Measurements from ENCODE around the gene BLCAP. TPM values are rescaled to one million over a fixed set of nuclear protein-coding genes. Genes with fewer than 3 reads are reported as not detected.

Gene BLCAP
- total RNA-seq, 2 donors from 2014 or later, result 24.1 to 44.8 TPM

- no peak overlapping the region for H3K27ac ChIP-seq
- WGBS, 2 donors, result 43 to 45% methylated on average over 3 of the region's 3 CpGs
- no peaks in the 10 kb centered on the region for H3K9me3 ChIP-seq
- TF ChIP-seq, protein P1, sequence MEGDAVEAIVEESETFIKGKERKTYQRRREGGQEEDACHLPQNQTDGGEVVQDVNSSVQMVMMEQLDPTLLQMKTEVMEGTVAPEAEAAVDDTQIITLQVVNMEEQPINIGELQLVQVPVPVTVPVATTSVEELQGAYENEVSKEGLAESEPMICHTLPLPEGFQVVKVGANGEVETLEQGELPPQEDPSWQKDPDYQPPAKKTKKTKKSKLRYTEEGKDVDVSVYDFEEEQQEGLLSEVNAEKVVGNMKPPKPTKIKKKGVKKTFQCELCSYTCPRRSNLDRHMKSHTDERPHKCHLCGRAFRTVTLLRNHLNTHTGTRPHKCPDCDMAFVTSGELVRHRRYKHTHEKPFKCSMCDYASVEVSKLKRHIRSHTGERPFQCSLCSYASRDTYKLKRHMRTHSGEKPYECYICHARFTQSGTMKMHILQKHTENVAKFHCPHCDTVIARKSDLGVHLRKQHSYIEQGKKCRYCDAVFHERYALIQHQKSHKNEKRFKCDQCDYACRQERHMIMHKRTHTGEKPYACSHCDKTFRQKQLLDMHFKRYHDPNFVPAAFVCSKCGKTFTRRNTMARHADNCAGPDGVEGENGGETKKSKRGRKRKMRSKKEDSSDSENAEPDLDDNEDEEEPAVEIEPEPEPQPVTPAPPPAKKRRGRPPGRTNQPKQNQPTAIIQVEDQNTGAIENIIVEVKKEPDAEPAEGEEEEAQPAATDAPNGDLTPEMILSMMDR (IDR thresholded peaks at IDR 0.05), result no peak
- TF ChIP-seq POLR2A (IDR thresholded peaks at IDR 0.05), result no peak
- no peaks in the 10 kb centered on the region for H3K4me1 ChIP-seq
- intact Hi-C loops (cut with DNase I), result no loop called here
- H3K4me3 ChIP-seq, result no peak overlapping the region
- ATAC-seq, result no peak
- no peaks in the 10 kb centered on the region for H3K36me3 ChIP-seq (replicated peaks in 1 of 2; ENCODE audit: insufficient read depth in 1 of 2, low read depth in 2 of 2)
- DNase-seq, result no peak
- H3K27me3 ChIP-seq, result no peaks in the 10 kb centered on the region
These were observed 43.3 kb downstream of the BLCAP start for GRCh38 chr20:37484331-37484730.

DNA sequence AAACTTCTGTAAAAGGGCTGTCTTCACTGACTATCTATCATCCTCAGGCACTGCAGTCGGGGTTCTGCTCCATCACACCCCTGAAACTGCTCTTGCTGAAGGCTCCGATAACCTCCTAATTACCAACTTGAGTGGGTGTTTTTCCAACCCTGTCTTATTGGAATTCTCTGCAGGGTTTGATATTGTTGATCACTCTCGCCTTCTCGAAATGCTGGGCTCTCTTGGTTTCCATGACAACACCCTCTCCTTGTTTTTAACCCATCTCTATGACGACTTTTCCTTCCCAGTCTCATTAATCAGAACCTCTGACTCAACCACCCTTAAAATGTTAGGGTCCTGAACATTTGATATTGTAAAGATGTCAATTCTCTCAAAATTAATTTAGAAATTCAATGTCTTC, 46.1 kb downstream of the BLCAP start:
- no peaks in the 10 kb centered on the region for H3K36me3 ChIP-seq (replicated peaks in 1 of 2; ENCODE audit: insufficient read depth in 1 of 2, low read depth in 2 of 2)
- no peak overlapping the region for H3K27ac ChIP-seq
- ATAC-seq (no peak), DNase-seq (no peak)
- intact Hi-C loops (cut with DNase I), result no loop called here
- no peak for TF ChIP-seq POLR2A (IDR thresholded peaks at IDR 0.05)
- TF ChIP-seq, protein P1 (IDR thresholded peaks at IDR 0.05), result no peak
- H3K4me3 ChIP-seq, result no peak overlapping the region
- H3K9me3 ChIP-seq, result no peaks in the 10 kb centered on the region
- WGBS, 2 donors, result 62 to 79% methylated on average over 5 of the region's 5 CpGs
- no peaks in the 10 kb centered on the region for H3K4me1 ChIP-seq
- no peaks in the 10 kb centered on the region for H3K27me3 ChIP-seq

GRCh38 chr20:37480919-37481318, 46.8 kb downstream of the BLCAP start:
- no peak for ATAC-seq
- TF ChIP-seq, protein P1 (IDR thresholded peaks at IDR 0.05), result no peak
- TF ChIP-seq POLR2A (IDR thresholded peaks at IDR 0.05), result no peak

DNA sequence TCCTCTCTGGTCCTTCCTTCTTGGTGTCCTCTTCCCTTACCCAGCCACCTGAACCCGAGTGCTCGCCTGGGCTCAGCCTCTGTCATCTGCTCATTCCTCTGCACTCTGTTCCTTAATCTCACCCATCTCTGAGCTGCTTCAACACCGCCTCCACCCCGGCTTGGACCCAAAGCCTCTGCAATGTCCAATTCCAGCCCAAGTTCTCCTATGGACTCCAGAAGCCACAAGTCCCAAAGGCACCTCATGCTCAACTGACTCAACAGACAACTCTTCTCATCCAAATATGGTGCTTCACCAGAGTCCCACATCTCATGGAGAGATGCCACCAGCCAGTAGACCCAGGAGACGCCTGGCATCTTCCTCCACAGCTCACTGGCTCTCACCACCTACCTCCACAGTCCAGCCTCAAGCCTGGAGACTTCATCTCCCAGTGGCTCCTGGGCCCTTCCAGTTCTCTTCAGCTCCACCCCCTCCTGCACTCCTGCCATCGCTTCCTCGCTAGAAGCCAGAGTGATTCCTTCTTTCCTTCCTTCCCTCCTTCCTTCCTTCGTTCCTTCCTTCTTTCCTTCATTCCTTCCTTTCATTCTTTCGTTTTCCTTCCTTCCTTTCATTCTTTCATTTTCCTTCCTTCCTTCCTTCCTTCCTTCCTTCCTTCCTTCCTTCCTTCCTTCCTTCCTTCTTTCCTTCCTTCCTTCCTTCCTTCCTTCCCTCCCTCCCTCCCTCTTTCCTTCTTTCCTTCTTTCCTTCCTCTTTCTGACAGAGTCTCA, 47.6 kb downstream of the BLCAP start:
- intact Hi-C loops (cut with DNase I), result no loop called here
- ATAC-seq (no peak), DNase-seq (no peak)
- TF ChIP-seq POLR2A (IDR thresholded peaks at IDR 0.05), result no peak
- TF ChIP-seq, protein P1 (IDR thresholded peaks at IDR 0.05), result no peak
- WGBS, 2 donors, result 73 to 76% methylated on average over 9 of the region's 9 CpGs
- no peaks in the 10 kb centered on the region for H3K4me1 ChIP-seq
- no peak overlapping the region for H3K4me3 ChIP-seq
- no peak overlapping the region for H3K27ac ChIP-seq
- H3K36me3 ChIP-seq (replicated peaks in 1 of 2; ENCODE audit: insufficient read depth in 1 of 2, low read depth in 2 of 2), result no peaks in the 10 kb centered on the region
- H3K9me3 ChIP-seq, result no peaks in the 10 kb centered on the region
- no peaks in the 10 kb centered on the region for H3K27me3 ChIP-seq

More at GRCh38 chr20:37480919-37481318, 46.8 kb downstream of the BLCAP start:
- no peaks in the 10 kb centered on the region for H3K27me3 ChIP-seq
- intact Hi-C loops (cut with DNase I), result no loop called here
- no peak for DNase-seq
- no peaks in the 10 kb centered on the region for H3K4me1 ChIP-seq
- no peaks in the 10 kb centered on the region for H3K9me3 ChIP-seq
- no peak overlapping the region for H3K4me3 ChIP-seq
- 64 to 77% methylated on average over 1 of the region's 1 CpG for WGBS, 2 donors
- no peak overlapping the region for H3K27ac ChIP-seq
- H3K36me3 ChIP-seq (replicated peaks in 1 of 2; ENCODE audit: insufficient read depth in 1 of 2, low read depth in 2 of 2), result no peaks in the 10 kb centered on the region

- WGBS, 2 donors, result 60 to 64% methylated on average over 6 of the region's 6 CpGs
- H3K4me1 ChIP-seq, result no peaks in the 10 kb centered on the region
- H3K4me3 ChIP-seq, result no peak overlapping the region
- H3K36me3 ChIP-seq (replicated peaks in 1 of 2; ENCODE audit: insufficient read depth in 1 of 2, low read depth in 2 of 2), result no peaks in the 10 kb centered on the region
- no peaks in the 10 kb centered on the region for H3K9me3 ChIP-seq
- intact Hi-C loops (cut with DNase I), result no loop called here
- ATAC-seq (no peak), DNase-seq (peak in 1 of 4 donors; percentile 20)
- H3K27me3 ChIP-seq, result no peaks in the 10 kb centered on the region
- no peak overlapping the region for H3K27ac ChIP-seq
- no peak for TF ChIP-seq POLR2A (IDR thresholded peaks at IDR 0.05)
- TF ChIP-seq, protein P1 (IDR thresholded peaks at IDR 0.05), result no peak
These were observed 48.4 kb downstream of the BLCAP start for GRCh38 chr20:37479266-37479665.
